LNCaP clone FGC (cell line): ENCODE results near the gene WSB1.
A peak's percentile ranks its signal among the peaks of the same experiment; 100 is the strongest.

Experiments
- DNase-seq: peaks from one replicate; pipeline ENCODE4 v3.0.0-alpha.2; 2011; ENCODE audit warnings: low read depth
- H3K4me3 ChIP-seq: 2 replicates; pipeline ENCODE4 v1.5.1; 2011; ENCODE audit warnings: mild to moderate bottlenecking, low read depth, low read length, control low read depth
- CTCF ChIP-seq: IDR thresholded peaks from 2 replicates; pipeline ENCODE4 v1.5.1; 2012; ENCODE audit warnings: mild to moderate bottlenecking; ENCODE audit not compliant: control insufficient read depth, insufficient read depth; ENCODE audit errors: extremely low read depth

WSB1 gene

DNA sequence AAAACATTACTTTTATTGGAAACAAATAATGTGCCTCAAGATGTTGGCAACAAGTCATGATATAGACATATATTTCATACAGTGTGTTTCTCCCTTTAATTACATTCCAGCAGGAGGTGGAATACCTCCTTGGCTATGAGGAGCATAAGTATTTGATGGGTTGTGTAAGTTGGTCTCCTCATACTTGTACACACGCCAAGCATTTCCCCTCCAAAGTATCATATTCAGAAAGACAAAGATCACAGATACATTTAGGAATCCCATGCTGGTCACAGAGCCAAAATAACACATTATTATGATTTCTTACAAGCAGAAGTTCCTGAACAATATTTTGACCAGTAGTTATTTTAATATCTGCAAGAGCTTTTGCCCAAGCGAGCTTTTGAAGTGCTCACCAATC lies 57.8 kb downstream of the WSB1 start:
- H3K4me3 ChIP-seq = no peak overlapping the region
- TF ChIP-seq CTCF = no peak
- DNase-seq = no peak

- no peak for TF ChIP-seq CTCF
- DNase-seq = no peak
- peak overlapping the region; percentile 85 for H3K4me3 ChIP-seq
These were observed 58.6 kb downstream of the WSB1 start for GRCh38 chr17:27352448-27353032.

DNA sequence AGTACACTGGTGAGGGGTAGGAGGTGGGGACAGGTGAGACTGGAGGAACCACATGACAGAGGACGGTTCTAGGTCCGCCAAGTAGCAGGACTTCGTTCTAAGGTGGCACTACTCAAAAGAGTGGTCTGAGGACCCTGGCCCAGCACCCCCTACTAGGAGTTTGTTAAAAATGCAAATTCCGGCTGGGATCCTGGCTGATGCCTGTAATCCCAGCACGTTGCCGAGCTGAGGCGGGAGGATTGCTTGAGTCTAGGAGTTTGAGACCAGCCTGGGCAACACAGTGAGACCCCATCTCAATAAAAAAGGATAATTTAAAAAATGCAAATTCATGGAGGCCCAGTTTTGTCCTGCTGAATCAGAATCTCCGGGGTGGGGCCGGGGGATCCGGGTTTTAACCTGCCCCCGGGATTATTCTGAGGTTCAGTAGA lies 59.1 kb downstream of the WSB1 start:
- H3K4me3 ChIP-seq = peak overlapping the region; percentile 85
- no peak for TF ChIP-seq CTCF
- no peak for DNase-seq

DNA sequence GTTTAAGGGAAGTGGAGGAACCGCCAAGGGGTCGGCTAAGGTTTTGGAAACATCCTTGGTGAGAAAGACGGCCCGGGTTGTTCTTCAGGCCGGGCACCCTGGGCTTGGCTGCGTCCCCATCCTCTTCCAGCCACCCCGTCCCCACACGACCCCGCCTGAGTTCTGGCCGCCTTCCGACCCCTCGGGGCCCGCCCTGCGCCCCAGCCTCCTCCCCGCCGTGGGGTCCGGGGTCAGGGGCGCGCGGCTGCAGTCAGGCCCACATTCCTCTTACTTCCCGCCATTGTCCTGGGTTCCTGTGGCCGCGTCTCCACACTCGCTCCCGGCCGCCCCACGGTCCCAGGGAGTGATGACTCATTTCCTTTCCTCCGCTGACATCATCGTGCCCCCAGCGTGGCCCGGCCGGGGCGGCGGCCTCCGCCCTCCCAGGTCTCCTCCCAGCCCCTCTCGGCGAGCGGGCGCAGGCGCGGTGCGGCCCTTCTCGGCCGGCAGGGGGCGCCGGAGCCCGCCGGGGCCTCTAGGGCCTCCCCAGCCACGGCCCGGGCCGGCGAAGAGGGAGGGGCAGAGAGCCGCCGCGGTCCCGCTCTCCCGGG lies 59.6 kb downstream of the WSB1 start:
- peak; percentile 86 for TF ChIP-seq CTCF
- DNase-seq = peak; percentile 49
- peak overlapping the region; percentile 85 for H3K4me3 ChIP-seq

DNA sequence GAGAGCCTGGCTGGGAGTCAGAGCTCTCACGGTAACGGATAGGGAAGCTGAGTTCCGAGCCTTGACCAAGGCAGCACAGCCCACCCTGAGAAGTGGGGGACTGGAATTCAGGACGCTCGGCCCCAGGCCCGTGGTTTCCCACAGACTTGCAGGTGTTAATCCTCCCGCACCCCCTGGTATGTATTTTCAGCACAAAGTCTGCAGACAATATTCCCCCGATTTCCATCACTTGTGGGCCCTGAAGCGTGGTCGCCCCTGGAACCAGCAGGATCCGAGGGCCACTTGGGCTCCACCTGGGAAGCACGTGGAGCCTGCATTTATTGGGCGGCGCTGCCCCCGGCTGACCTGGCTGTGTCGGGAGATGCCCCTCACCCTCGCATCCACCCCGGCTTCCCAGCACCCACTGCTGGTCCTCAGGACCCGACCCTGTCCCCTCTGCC lies 60.2 kb downstream of the WSB1 start:
- H3K4me3 ChIP-seq = peak overlapping the region; percentile 85
- TF ChIP-seq CTCF = no peak
- no peak for DNase-seq

GRCh38 chr17:27354491-27355081 lies 60.7 kb downstream of the WSB1 start:
- peak; percentile 39; the same call in 1 of the 2 replicates for TF ChIP-seq CTCF
- H3K4me3 ChIP-seq = no peak overlapping the region
- DNase-seq = peak; percentile 33
